GM23338 (cell line): ENCODE data around the gene ZNF23.

Source experiments
- CREB1 ChIP-seq: fragments of 250-450 bp; sonication (Bioruptor Pico); IDR thresholded peaks from 2 replicates; pipeline ENCODE4 v1.5.0; 2020; ENCODE audit warnings: low read depth, mild to moderate bottlenecking, moderate library complexity
- ETS1 ChIP-seq: IDR thresholded peaks from 2 replicates; pipeline ENCODE4 v1.6.1; 2016; ENCODE audit warnings: antibody characterized with exemption
- EZH2 ChIP-seq: fragments of 200-600 bp; sonication (generic); IDR thresholded peaks from one replicate; pipeline ENCODE4 v1.8.0; 2017; ENCODE audit warnings: antibody characterized with exemption, mild to moderate bottlenecking, low read depth; ENCODE audit not compliant: unreplicated experiment
- EZH2phosphoT487 ChIP-seq: fragments of 200-600 bp; sonication (generic); IDR thresholded peaks from one replicate; pipeline ENCODE4 v1.8.1; 2018; ENCODE audit warnings: antibody characterized with exemption; ENCODE audit not compliant: unreplicated experiment
- NANOG ChIP-seq: IDR thresholded peaks from 2 replicates; pipeline ENCODE4 v1.6.1; 2016; ENCODE audit warnings: antibody characterized with exemption, borderline replicate concordance
- POLR2AphosphoS5 ChIP-seq: IDR thresholded peaks from 2 replicates; pipeline ENCODE4 v1.6.1; 2016; ENCODE audit warnings: antibody characterized with exemption, low read depth
- REST ChIP-seq: IDR thresholded peaks from one replicate; pipeline ENCODE4 v1.6.1; 2018; ENCODE audit warnings: antibody characterized with exemption; ENCODE audit not compliant: unreplicated experiment
- STAT1 ChIP-seq: IDR thresholded peaks from one replicate; pipeline ENCODE4 v1.6.1; 2016; ENCODE audit warnings: antibody characterized with exemption; ENCODE audit not compliant: unreplicated experiment
- ZNF114 ChIP-seq: fragments of 250-450 bp; sonication (Bioruptor Pico); IDR thresholded peaks from 2 replicates; pipeline ENCODE4 v1.5.0; 2020; ENCODE audit warnings: mild to moderate bottlenecking, moderate library complexity
- ZNF331 ChIP-seq: fragments of 250-450 bp; sonication (Bioruptor Pico); IDR thresholded peaks from 2 replicates; pipeline ENCODE4 v1.5.0; 2020; ENCODE audit warnings: low read depth, mild to moderate bottlenecking, moderate library complexity
- TF ChIP-seq, protein P1 (sequence below), 2 experiments: fragments of 200-600 bp in 1 of 2; sonication (generic) in 1 of 2; conservative IDR thresholded peaks; 2 replicates each; pipeline versions ENCODE4 v1.5.1 to v1.6.1; 2016 to 2017; ENCODE audit warnings: antibody characterized with exemption in 2 of 2, low read depth in 2 of 2, mild to moderate bottlenecking in 2 of 2, moderate library complexity in 1 of 2

DNA sequence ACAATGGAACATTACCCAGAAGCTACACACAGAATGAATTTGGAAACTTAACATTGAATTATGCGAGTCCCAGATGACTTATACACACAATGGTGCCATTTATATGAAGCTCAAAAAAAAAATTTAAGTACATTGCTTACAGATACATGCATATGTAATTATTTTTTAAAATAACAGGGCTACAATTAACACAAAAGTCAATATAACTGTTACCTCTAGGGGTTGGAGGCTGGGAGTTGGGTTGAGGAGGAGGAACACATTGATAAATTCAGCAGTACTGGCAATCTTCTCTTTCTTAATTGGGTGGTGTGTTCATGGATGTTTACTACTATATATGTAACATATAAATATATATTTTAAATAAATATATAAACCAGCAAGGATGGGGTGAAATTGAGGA lies 1.1 kb downstream of the ZNF23 start:
- TF ChIP-seq, protein P1, sequence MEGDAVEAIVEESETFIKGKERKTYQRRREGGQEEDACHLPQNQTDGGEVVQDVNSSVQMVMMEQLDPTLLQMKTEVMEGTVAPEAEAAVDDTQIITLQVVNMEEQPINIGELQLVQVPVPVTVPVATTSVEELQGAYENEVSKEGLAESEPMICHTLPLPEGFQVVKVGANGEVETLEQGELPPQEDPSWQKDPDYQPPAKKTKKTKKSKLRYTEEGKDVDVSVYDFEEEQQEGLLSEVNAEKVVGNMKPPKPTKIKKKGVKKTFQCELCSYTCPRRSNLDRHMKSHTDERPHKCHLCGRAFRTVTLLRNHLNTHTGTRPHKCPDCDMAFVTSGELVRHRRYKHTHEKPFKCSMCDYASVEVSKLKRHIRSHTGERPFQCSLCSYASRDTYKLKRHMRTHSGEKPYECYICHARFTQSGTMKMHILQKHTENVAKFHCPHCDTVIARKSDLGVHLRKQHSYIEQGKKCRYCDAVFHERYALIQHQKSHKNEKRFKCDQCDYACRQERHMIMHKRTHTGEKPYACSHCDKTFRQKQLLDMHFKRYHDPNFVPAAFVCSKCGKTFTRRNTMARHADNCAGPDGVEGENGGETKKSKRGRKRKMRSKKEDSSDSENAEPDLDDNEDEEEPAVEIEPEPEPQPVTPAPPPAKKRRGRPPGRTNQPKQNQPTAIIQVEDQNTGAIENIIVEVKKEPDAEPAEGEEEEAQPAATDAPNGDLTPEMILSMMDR (conservative IDR thresholded peaks at IDR 0.05; ENCODE audit: low read depth in 2 of 2), result no peak
- TF ChIP-seq POLR2AphosphoS5 (no peak), NANOG (no peak), EZH2 (no peak), ETS1 (no peak), EZH2phosphoT487 (no peak), CREB1 (CRISPR knock-in tag) (no peak), ZNF331 (CRISPR knock-in tag) (no peak), ZNF114 (no peak), REST (no peak), STAT1 (no peak)
